Duodenal mucosa (tissue), 2 donors: Measurements from ENCODE around the gene KIF9.
"Not testable (repeated sequence)": the region's sequence is repeated elsewhere in the genome, so short reads cannot be mapped to it uniquely, and the experiment has no call there.

Experiments used
- H3K27ac ChIP-seq: one replicate; pipeline ENCODE4 v1.7.0; 2013; ENCODE audit warnings: low read depth, low read length
- H3K27me3 ChIP-seq, 2 donors: one replicate each; pipeline ENCODE4 v1.7.0; 2013; ENCODE audit warnings: low read length in 2 of 2, control low read depth in 1 of 2; ENCODE audit not compliant: insufficient read depth in 2 of 2, control insufficient read depth in 1 of 2
- H3K36me3 ChIP-seq, 2 donors: one replicate each; pipeline ENCODE4 v1.7.0; 2013; ENCODE audit warnings: low read length in 2 of 2, control low read depth in 1 of 2; ENCODE audit not compliant: insufficient read depth in 2 of 2, control insufficient read depth in 1 of 2
- H3K4me1 ChIP-seq, 2 donors: one replicate each; pipeline ENCODE4 v1.7.0; 2013; ENCODE audit warnings: low read length in 2 of 2, control low read depth in 1 of 2; ENCODE audit not compliant: insufficient read depth in 2 of 2, control insufficient read depth in 1 of 2
- H3K4me3 ChIP-seq, 2 donors: one replicate each; pipeline ENCODE4 v1.7.0; 2013; ENCODE audit warnings: low read length in 2 of 2, low read depth in 1 of 2
- H3K9ac ChIP-seq, 2 donors: one replicate each; pipeline ENCODE4 v1.7.0; 2013; ENCODE audit warnings: low read length in 2 of 2, low read depth in 1 of 2
- H3K9me3 ChIP-seq, 2 donors: one replicate each; pipeline ENCODE4 v1.7.0; 2013; ENCODE audit warnings: low read length in 2 of 2, control low read depth in 1 of 2; ENCODE audit not compliant: control insufficient read depth in 1 of 2

Gene KIF9, protein sequence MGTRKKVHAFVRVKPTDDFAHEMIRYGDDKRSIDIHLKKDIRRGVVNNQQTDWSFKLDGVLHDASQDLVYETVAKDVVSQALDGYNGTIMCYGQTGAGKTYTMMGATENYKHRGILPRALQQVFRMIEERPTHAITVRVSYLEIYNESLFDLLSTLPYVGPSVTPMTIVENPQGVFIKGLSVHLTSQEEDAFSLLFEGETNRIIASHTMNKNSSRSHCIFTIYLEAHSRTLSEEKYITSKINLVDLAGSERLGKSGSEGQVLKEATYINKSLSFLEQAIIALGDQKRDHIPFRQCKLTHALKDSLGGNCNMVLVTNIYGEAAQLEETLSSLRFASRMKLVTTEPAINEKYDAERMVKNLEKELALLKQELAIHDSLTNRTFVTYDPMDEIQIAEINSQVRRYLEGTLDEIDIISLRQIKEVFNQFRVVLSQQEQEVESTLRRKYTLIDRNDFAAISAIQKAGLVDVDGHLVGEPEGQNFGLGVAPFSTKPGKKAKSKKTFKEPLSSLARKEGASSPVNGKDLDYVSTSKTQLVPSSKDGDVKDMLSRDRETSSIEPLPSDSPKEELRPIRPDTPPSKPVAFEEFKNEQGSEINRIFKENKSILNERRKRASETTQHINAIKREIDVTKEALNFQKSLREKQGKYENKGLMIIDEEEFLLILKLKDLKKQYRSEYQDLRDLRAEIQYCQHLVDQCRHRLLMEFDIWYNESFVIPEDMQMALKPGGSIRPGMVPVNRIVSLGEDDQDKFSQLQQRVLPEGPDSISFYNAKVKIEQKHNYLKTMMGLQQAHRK

DNA sequence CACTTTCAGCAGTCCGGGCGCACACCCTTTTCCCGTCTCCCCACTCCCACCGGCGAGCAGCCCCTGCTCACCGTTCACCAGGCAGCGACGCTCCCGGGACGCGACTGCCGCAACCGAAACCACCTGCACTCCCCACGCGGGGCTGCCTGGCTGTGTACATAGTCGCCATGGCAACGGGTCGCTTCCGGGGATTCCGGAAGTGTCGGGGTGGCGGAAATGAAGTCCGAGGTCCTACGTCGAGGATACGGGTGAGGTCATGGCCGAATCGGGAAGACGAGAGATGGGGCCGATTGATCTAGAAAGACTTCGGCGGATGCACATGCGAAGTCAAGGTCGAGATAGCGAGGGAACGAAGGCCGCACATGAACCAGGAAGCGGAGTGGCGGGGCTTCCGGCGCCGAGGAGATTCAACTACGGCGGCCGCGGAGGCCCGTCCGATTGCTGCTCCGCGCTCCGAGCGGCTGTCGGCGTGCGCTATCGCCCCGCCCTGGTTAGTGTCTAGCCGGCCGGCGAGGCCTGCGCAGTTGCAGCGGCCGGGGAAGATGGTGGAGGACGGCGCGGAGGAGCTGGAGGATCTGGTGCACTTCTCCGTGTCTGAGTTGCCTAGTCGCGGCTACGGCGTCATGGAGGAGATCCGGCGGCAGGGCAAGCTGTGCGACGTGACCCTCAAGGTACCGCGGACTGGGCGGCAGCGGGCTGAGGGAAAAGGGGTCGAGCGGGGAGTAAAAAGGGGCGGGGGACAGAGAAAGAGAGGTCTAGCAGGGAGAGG is at the start of gene KIF9, which contains the start of gene KLHL18:
TSS of gene KIF9 (minus strand) at position 376 of the 769 bp plus-strand sequence. CDS start 5,425 bp downstream, outside the sequence.
TSS of gene KLHL18 (plus strand) at position 521 of the 769 bp plus-strand sequence. CDS start at position 543, 22 bp downstream.
- H3K9me3 ChIP-seq: no peaks in the 10 kb centered on the region

DNA sequence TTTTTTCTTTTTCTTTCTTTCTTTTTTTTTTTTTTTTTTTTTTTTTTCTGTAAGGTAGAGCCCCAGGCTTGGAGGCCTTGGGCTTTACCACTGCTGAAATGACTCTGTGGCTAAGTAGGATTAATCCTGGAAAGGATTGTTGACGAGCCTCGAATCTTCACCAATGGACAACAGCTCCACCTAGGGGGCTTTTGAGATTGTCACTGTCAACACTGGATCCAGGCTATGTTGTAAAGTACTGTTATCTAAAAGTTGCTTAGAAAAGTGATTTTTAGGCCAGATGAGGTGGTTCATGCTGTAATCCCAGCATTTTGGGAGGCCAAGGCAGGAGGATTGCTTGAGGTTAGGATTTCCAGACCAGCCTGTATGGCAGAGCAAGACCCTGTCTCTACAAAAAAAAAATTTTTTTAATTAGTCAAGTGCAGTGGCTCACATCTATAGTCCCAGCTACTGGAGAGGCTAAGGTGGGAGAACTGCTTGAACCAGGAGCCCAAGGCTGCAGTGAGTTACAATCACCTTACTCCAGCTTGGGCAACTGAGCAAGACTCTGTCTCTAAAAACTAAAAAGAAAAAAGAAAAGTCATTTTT is 41.8 kb upstream of the KIF9 start:
- Histone ChIP-seq H3K36me3 (peaks cover 7 to 64% of the 10 kb centered on the region in 2 donors), H3K27ac (no peak overlapping the region), H3K4me3 (no peak overlapping the region), H3K27me3 (no peaks in the 10 kb centered on the region), H3K9ac (no peak overlapping the region), H3K4me1 (no peaks in the 10 kb centered on the region), H3K9me3 (no peaks in the 10 kb centered on the region)

More for the DNA sequence above, at the start of gene KIF9, which contains the start of gene KLHL18:
- H3K27ac ChIP-seq: peak within 1 kb of the TSS; percentile 99
- peak within 1 kb of the TSS; percentile 83 to 93 for H3K9ac ChIP-seq
- H3K36me3 ChIP-seq: peaks cover 0 to 6% of the 10 kb centered on the region in 2 donors
- H3K4me3 ChIP-seq: peak within 1 kb of the TSS; percentile 89 to 96
- no peaks in the 10 kb centered on the region for H3K27me3 ChIP-seq
- peaks cover 6 to 19% of the 10 kb centered on the region in 2 donors for H3K4me1 ChIP-seq

DNA sequence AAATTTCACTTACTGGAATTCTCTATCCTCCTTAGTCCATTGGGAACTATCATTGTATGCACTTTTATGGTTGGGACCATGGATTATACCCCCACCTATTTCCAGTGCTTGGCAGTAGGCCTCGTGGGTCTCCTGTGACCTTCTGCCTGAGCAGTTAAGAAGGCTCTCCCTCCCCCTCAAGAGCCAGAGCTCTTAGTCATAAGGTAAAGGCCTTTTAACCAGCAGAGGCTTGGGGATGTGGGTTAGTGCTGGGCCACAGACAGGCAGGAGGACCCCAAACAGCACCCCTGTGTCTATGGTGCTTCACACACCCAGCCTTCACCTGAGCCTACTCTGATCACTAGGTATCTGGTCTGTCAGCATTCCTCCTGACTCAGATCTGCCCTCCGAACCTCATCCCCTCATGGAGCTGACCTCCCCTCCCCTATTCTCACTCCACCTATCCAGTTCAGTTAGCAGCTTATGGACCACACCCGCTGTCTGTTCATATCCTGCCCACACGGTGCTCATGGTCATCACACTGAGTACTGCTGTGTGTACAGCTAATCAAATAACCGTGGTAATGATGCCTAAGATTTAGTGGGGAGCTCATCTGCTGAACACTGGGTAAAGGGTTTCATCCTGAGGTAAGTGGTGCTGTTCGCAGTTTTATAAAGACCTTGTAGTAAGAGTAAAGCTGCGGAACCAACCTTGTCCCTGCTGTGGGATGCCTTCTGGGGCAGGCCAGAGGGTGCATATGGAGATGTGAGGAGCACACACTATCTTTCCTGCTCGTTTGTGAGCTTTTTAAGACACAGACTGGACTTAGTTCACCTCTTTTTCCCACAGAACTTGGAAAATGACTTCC is 41.1 kb upstream of the KIF9 start:
- Histone ChIP-seq H3K36me3 (peaks cover 7 to 60% of the 10 kb centered on the region in 2 donors), H3K27me3 (no peaks in the 10 kb centered on the region), H3K4me3 (no peak overlapping the region), H3K4me1 (no peaks in the 10 kb centered on the region), H3K9me3 (no peaks in the 10 kb centered on the region), H3K9ac (no peak overlapping the region), H3K27ac (no peak overlapping the region)

DNA sequence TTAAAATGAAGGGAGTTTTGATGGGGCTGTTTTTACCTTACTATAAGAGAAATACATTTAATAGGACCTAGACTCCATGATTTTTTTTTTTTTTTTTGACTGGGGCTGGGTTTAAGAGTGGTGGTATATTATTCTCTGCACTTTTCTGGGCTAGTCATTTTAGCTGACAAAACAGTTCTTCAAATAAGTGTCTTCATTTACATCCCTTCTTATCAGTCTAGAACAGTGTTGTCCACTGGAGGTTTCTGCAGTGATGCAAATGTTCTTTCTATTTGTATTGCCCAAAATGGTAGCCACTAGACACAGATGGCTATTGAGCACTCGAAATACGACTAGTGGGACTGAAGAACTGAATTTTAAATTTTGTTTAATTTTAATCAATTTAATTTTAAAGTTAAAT is 37.4 kb upstream of the KIF9 start:
- peaks cover 4 to 41% of the 10 kb centered on the region in 2 donors for H3K36me3 ChIP-seq
- H3K4me3 ChIP-seq: no peak overlapping the region
- no peak overlapping the region for H3K27ac ChIP-seq
- H3K9ac ChIP-seq: no peak overlapping the region
- H3K27me3 ChIP-seq: no peaks in the 10 kb centered on the region
- H3K4me1 ChIP-seq: no peaks in the 10 kb centered on the region
- H3K9me3 ChIP-seq: no peaks in the 10 kb centered on the region

DNA sequence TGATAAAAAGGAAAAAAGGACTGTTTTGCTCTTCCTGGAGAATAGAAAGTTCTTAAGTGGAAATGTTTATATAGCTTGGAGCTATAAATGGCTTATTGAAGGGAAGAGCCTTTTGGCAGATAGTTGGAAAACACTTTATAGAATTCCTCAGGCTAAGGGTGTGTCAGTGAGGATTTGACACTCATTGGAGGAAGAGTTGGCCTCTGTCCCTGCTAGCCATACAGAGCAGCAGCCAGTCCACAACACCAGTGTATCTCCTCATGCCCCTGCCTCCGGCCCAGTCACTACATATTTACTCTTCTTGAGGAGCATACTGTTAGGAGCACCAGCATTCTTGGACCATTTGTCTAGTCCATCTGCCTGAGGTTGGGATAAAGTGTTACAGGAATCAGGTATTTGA is 36.3 kb upstream of the KIF9 start:
- no peak overlapping the region for H3K4me3 ChIP-seq
- H3K9me3 ChIP-seq: no peaks in the 10 kb centered on the region
- peaks cover 4 to 39% of the 10 kb centered on the region in 2 donors for H3K36me3 ChIP-seq
- no peak overlapping the region for H3K9ac ChIP-seq
- no peaks in the 10 kb centered on the region for H3K27me3 ChIP-seq
- no peaks in the 10 kb centered on the region for H3K4me1 ChIP-seq
- no peak overlapping the region for H3K27ac ChIP-seq

DNA sequence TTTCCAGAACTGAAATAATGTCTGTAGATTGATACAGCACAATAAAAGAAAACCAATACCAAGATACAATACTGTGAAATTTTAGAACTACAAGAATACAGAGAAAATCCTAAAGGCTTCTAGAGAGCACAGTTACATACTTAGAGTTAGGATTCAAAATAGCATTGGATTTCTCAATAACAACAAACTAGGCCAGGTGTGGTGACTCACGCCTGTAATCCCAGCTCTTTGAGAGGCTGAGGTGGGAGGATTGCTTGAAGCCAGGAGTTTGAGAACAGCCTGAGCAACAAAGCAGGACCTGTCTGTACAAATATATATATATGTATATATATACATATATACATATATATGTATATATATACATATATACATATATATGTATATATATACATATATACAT is 33.6 kb upstream of the KIF9 start:
- H3K4me1 ChIP-seq, H3K4me3 ChIP-seq, H3K27me3 ChIP-seq, H3K9me3 ChIP-seq, H3K9ac ChIP-seq, H3K27ac ChIP-seq: not testable (repeated sequence)
- H3K36me3 ChIP-seq: peaks cover 4 to 16% of the 10 kb centered on the region in 2 donors

DNA sequence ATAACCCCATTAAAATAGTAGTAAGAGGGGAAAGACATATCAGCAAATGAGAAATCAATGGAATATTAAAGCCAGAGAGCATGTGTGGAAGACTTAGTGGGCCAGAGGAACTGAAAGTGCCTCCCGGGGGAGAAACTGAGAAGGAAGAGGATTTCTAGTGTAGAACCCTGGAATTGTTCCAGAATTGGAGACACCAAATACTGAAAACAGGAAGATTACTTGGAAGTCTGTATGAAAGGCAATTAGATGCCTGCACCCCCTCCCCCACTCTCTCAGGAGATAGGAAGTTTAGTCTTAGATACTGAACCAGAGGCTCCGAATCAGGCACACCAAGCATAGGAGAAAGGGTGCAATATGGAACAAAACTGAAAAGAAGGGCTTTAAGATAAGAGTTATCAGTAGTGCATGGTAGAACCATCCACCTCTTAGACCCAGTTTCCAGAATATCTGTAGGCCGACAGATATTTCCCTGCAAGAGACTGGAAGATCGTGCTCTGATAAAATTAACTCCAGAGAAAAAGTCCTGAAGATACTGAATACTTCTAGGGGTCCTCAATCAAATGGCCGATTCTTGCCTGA is 32.6 kb upstream of the KIF9 start:
- Histone ChIP-seq H3K27me3 (no peaks in the 10 kb centered on the region), H3K27ac (no peak overlapping the region), H3K4me1 (no peaks in the 10 kb centered on the region), H3K9ac (no peak overlapping the region), H3K4me3 (no peak overlapping the region), H3K9me3 (no peaks in the 10 kb centered on the region), H3K36me3 (peaks cover 4 to 6% of the 10 kb centered on the region in 2 donors)

DNA sequence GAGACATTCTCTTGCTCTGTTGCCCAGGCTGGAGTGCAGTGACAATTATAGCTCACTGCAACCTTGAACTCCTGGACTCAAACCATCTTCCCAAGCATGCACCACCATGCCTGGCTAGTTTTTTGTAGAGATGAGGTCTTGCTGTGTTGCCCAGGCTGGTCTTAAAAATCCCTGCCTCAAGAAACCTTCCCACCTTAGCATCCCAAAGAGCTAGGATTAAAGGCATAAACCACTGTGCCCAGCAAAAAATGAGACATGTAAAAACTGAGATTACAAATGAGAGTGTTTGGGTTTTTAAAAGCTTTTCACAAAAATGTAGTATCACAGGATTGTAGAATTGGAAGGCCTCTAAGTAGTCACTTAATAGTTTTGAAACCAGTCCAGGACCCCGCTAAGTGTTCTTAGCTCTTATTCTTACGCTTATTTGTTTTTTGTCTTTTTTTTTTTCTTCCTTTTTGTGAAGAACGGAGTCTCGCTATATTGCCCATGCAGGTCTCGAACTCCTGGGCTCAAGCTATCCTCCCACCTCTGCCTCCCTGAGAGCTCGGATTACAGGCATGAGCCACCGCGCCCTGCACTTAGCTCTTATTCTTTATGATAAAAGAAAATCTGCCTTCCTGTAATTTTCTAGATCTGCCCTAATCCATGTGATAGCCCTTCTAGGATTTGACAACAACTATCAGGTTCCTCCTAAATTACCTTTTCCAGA is 31.6 kb upstream of the KIF9 start:
- no peak overlapping the region for H3K27ac ChIP-seq
- H3K9ac ChIP-seq: no peak overlapping the region
- H3K27me3 ChIP-seq: no peaks in the 10 kb centered on the region
- H3K4me1 ChIP-seq: no peaks in the 10 kb centered on the region
- H3K4me3 ChIP-seq: no peak overlapping the region
- no peaks in the 10 kb centered on the region for H3K9me3 ChIP-seq
- H3K36me3 ChIP-seq: no peaks in the 10 kb centered on the region
